HuH-7.5 (cell line): ENCODE measurements around the gene SC5D.

ENCODE experiments used
- DNase-seq: peaks from one replicate; pipeline ENCODE4 v3.0.0; 2011; ENCODE audit warnings: low spot score

The SC5D gene

DNA sequence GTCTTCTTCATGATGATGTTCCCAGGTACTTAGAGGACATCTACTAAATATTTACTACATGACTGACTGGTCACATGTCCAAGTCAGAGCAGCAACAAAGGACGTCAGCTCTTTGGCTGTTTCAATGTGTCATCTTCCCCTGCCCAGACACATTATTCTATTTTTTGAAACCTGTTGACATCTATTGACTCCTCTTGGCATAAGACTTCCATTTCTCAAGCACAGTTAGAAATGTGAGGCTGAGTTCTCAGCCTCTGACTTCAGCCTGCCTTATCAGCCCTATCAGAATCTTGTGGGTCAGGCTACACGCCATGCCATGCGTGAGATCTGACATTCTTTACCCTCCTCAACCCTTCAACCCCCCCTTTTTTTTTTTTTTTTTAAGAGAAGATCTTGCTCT is 63.8 kb downstream of the SC5D start:
- no peak for DNase-seq
